Measurements from ENCODE around the gene TSC1. TPM values are rescaled to one million over a fixed set of nuclear protein-coding genes. Genes with fewer than 3 reads are reported as not detected.

Gene TSC1
- total and polyA plus RNA-seq, 10 of the 15 experiments (the other 5 are each of a cell fraction or from before 2014, with no cell fraction given), result 4.0 to 48.0 (median 14.9) TPM

DNA sequence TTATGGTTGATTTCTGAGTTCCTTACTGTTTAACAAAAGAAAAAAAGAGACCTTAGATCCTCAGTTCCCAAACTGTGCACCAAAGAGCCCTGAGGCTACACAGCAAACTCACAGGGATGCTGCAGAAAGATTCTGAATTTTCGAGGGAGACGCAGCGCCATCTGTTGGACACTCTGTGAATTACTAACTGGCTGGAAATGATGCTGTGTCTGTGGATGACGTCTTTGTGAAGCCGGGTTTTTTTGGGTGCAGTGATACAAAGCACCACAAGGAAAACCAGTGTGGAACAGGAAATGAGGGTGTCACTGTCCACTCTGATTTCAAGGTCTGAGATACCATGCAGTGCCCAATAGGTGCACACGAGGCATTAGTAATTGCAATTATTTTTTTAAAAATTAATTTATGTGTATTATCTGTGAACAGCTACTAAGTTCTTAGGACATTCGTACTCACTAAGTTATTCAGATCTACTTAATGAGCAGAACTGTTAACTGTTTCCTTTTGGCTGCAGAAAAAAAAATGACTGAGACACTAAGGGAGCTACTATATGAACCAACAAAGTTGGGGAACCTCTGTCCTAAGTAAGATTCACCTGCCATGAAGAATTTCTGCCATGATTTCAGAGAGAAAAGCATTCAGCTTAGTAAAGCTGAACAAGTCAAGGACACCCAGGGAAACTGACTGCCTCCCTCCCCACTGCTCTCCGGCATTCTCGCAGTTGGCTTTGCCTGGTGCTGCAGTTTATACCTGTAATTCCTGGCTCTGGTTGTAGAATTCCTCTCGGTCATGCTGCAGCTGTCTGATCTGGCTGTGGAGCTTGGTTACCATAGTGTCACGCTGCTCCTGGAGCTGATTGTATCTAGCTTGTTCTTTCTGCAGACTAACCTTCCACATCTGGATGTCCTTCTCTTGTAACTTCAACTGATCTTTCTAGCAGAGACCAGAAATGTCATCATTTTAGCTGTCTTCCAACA is 42.3 kb downstream of the TSC1 start (continued):
- no peak for TF ChIP-seq RBBP5 (conservative IDR thresholded peaks at IDR 0.05)
- TF ChIP-seq, protein P1, sequence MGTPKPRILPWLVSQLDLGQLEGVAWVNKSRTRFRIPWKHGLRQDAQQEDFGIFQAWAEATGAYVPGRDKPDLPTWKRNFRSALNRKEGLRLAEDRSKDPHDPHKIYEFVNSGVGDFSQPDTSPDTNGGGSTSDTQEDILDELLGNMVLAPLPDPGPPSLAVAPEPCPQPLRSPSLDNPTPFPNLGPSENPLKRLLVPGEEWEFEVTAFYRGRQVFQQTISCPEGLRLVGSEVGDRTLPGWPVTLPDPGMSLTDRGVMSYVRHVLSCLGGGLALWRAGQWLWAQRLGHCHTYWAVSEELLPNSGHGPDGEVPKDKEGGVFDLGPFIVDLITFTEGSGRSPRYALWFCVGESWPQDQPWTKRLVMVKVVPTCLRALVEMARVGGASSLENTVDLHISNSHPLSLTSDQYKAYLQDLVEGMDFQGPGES (IDR thresholded peaks at IDR 0.05), result no peak
- TF ChIP-seq NFIC (IDR thresholded peaks at IDR 0.05; ENCODE audit: low read depth, low read length), result no peak
- no peak for TF ChIP-seq CBX3 (IDR thresholded peaks at IDR 0.05; ENCODE audit: borderline replicate concordance, low read depth)
- TF ChIP-seq, protein P2, sequence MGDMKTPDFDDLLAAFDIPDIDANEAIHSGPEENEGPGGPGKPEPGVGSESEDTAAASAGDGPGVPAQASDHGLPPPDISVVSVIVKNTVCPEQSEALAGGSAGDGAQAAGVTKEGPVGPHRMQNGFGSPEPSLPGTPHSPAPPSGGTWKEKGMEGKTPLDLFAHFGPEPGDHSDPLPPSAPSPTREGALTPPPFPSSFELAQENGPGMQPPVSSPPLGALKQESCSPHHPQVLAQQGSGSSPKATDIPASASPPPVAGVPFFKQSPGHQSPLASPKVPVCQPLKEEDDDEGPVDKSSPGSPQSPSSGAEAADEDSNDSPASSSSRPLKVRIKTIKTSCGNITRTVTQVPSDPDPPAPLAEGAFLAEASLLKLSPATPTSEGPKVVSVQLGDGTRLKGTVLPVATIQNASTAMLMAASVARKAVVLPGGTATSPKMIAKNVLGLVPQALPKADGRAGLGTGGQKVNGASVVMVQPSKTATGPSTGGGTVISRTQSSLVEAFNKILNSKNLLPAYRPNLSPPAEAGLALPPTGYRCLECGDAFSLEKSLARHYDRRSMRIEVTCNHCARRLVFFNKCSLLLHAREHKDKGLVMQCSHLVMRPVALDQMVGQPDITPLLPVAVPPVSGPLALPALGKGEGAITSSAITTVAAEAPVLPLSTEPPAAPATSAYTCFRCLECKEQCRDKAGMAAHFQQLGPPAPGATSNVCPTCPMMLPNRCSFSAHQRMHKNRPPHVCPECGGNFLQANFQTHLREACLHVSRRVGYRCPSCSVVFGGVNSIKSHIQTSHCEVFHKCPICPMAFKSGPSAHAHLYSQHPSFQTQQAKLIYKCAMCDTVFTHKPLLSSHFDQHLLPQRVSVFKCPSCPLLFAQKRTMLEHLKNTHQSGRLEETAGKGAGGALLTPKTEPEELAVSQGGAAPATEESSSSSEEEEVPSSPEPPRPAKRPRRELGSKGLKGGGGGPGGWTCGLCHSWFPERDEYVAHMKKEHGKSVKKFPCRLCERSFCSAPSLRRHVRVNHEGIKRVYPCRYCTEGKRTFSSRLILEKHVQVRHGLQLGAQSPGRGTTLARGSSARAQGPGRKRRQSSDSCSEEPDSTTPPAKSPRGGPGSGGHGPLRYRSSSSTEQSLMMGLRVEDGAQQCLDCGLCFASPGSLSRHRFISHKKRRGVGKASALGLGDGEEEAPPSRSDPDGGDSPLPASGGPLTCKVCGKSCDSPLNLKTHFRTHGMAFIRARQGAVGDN (IDR thresholded peaks at IDR 0.05), result no peak

DNA sequence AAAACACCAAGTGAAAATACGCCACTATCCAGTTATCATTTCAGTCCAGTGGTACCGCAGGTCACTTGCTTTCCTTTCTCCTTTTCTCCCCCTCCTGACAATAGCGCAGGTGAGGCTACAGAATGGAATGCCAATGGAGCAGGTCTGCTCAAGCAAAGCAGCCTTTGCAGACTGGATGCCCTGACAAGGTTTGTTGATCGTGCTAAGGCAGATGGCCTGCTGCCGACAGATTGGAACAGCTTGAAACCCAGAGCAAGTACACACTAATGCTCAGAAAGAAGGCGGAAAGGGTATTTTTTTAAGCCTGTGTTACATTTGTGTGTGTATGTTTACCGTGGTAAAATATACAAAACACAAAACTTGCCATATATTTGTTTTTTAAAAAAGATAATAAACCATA is 46.4 kb downstream of the TSC1 start:
- no peaks in the 10 kb centered on the region for H4K20me1 ChIP-seq (ENCODE audit: control insufficient read depth, insufficient read depth)
- H2AFZ ChIP-seq (ENCODE audit: control insufficient read depth, low read depth, low read length), result no peak overlapping the region
- H3K9ac ChIP-seq (ENCODE audit: control insufficient read depth, insufficient read depth, low read length), result no peak overlapping the region
- H3K4me1 ChIP-seq (ENCODE audit: control insufficient read depth, insufficient read depth, low read length), result no peaks in the 10 kb centered on the region
- no peak overlapping the region for H3K4me2 ChIP-seq (ENCODE audit: control insufficient read depth, insufficient read depth)
- ChIA-PET SMC1A (ENCODE audit: uncharacterized antibody, unreplicated experiment) (no interaction called here), RAD21 (ENCODE audit: unreplicated experiment) (interaction anchor here (0.6 kb wide), 1 partner anchor 103 kb away, joined by 3 read pairs; no protein-coding TSS in a partner anchor), POLR2A (interaction anchor here (0.7 kb wide), 1 partner anchor 580 kb away, joined by 4 read pairs; no protein-coding TSS in a partner anchor), CTCF (interaction anchor here (0.6 to 0.7 kb wide), 2 partner anchors 10 to 49 kb away, joined by 4 read pairs; no protein-coding TSS in a partner anchor)
- H3K36me3 ChIP-seq (ENCODE audit: control insufficient read depth in 2 of 2, insufficient read depth in 2 of 2, low read length in 1 of 2), result peaks cover 2 to 23% of the 10 kb centered on the region in 2 experiments
- TF ChIP-seq HDGF (IDR thresholded peaks at IDR 0.05) (no peak), YBX1 (IDR thresholded peaks at IDR 0.05) (no peak), FOS (IDR thresholded peaks at IDR 0.05; ENCODE audit: borderline replicate concordance, extremely low read depth, insufficient read length) (no peak), MEF2A (IDR thresholded peaks at IDR 0.05; ENCODE audit: insufficient read depth, low read depth, low read length) (no peak)
- TF ChIP-seq, protein P3, sequence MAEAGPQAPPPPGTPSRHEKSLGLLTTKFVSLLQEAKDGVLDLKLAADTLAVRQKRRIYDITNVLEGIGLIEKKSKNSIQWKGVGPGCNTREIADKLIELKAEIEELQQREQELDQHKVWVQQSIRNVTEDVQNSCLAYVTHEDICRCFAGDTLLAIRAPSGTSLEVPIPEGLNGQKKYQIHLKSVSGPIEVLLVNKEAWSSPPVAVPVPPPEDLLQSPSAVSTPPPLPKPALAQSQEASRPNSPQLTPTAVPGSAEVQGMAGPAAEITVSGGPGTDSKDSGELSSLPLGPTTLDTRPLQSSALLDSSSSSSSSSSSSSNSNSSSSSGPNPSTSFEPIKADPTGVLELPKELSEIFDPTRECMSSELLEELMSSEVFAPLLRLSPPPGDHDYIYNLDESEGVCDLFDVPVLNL (IDR thresholded peaks at IDR 0.05; ENCODE audit: low read depth, low read length), result no peak
- no peak for ATAC-seq
- 96% methylated on average over 7 of the region's 7 CpGs for WGBS (ENCODE audit: insufficient coverage, insufficient replicate concordance, low lambda C conversion rate, missing lambda C conversion rate)
- DNase-seq (ENCODE audit: low read depth, low spot score), result no peak
- intact Hi-C loops (cut with micrococcal nuclease; ENCODE audit: unreplicated experiment), result no loop called here
- H3K4me3 ChIP-seq, result no peak overlapping the region
- H3K27ac ChIP-seq (ENCODE audit: control insufficient read depth, insufficient read depth), result no peak overlapping the region
- BruUV-seq (replicated peaks), result no TSS peak
- no peaks in the 10 kb centered on the region for H3K27me3 ChIP-seq (replicated peaks in 1 of 2; ENCODE audit: control insufficient read depth in 2 of 2, insufficient read depth in 2 of 2, low read length in 1 of 2)
- no peaks in the 10 kb centered on the region for H3K79me2 ChIP-seq (ENCODE audit: control insufficient read depth, insufficient read depth, low read length)
- H3K9me3 ChIP-seq (replicated peaks; ENCODE audit: control insufficient read depth, insufficient read depth, low read length), result no peaks in the 10 kb centered on the region
- in situ Hi-C loops (cut with MboI), result no loop called here
- FAIRE-seq, result no peak
